MCF 10A (cell line): Measurements from ENCODE around the gene CDC42SE1. TPM values are rescaled to one million over a fixed set of nuclear protein-coding genes. Genes with fewer than 3 reads are reported as not detected.

Source experiments
- BruUV-seq: library from RNA; stranded (reverse); fragments of 400-500 nt; replicated peaks from 2 replicates; lab custom pipeline; 2021; lab: Mats Ljungman, UMichigan
- CTCF ChIA-PET: fragments of 300-600 bp; sonication (Branson Sonifier 250); formaldehyde crosslinking; extraction: SDS; loops from one replicate; lab custom pipeline; 2021; ENCODE audit warnings: antibody characterized with exemption, inconsistent platforms; lab: Yijun Ruan, JAX
- POLR2A ChIA-PET: fragments of 300-600, 350-650 bp; sonication (Branson Sonifier 250); formaldehyde crosslinking; extraction: SDS; loops from one replicate; lab custom pipeline; 2020; ENCODE audit warnings: antibody characterized with exemption, inconsistent platforms; lab: Yijun Ruan, JAX
- DNase-seq: peaks from one replicate; pipeline ENCODE4 v3.0.0-alpha.2; 2018; ENCODE audit not compliant: unreplicated experiment
- H3K27ac Mint-ChIP-seq: one replicate; pipeline ENCODE4 v1.8.0; 2022; ENCODE audit warnings: mild to moderate bottlenecking, low read depth, mixed read lengths; ENCODE audit not compliant: unreplicated experiment
- H3K27me3 Mint-ChIP-seq: one replicate; pipeline ENCODE4 v1.8.0; 2022; ENCODE audit warnings: mixed read lengths; ENCODE audit not compliant: insufficient read depth, unreplicated experiment
- H3K36me3 Mint-ChIP-seq: one replicate; pipeline ENCODE4 v1.8.0; 2022; ENCODE audit warnings: mild to moderate bottlenecking, moderate library complexity, mixed read lengths; ENCODE audit not compliant: insufficient read depth, unreplicated experiment
- H3K4me1 Mint-ChIP-seq: one replicate; pipeline ENCODE4 v1.8.0; 2022; ENCODE audit warnings: mixed read lengths; ENCODE audit not compliant: insufficient read depth, unreplicated experiment
- H3K4me3 Mint-ChIP-seq: one replicate; pipeline ENCODE4 v1.8.0; 2022; ENCODE audit warnings: mild to moderate bottlenecking, moderate library complexity, mixed read lengths; ENCODE audit not compliant: unreplicated experiment
- H3K9me3 Mint-ChIP-seq: one replicate; pipeline ENCODE4 v1.8.0; 2022; ENCODE audit warnings: mixed read lengths; ENCODE audit not compliant: unreplicated experiment
- intact Hi-C: fragments of 100-400 bp; cut with micrococcal nuclease; formaldehyde crosslinking; loops from 2 replicates; pipeline ENCODE4 v1.14.1; 2022
- total RNA-seq: library from RNA; stranded (reverse); gene quantifications from 2 replicates; pipeline ENCODE4 v1.2.3, GENCODE V29; 2022
- TF ChIP-seq, protein P1 (sequence below): fragments of 200-600 bp; IDR thresholded peaks from one replicate; pipeline ENCODE4 v1.8.0; 2022; ENCODE audit warnings: antibody characterized with exemption, mild to moderate bottlenecking; ENCODE audit not compliant: unreplicated experiment

CDC42SE1 gene
- total RNA-seq, 1 experiment from 2014 or later: 139 TPM

DNA sequence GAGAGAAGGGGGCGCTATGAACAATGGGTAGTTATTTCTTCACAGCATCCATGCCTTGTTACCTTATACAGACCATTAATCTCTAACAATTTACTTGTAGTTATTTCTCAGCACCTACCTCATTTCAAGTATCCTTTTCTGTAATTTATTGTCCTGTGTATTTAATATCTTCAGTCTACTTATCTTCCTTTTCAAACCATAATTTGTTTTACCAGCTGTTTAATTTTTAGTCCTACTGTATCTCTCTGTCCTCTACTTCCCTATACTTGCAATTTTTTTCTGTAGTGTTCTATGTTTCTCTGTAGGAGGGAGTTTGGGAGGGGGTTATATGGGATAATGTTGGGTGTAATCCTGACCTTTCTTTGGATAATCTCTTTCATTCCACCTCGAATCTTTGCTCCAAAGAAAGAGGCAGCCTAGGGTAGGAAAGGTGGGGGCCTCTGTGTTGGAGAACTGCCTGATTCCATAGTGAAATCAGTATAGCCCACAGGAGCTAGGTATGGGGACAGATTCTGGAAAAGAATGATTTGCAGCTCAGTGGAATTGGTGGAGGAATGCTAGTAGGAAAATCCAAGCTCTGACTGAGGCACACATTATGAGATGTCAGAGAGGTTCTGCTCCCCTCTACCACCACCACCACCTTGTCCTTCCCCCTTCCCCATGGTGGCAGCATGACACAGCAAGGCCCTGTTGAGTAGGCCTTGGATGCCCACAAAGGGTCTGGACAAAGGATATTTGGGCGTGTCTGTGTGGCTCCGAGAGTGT, 1.4 kb upstream of the CDC42SE1 start:
- Mint-ChIP-seq H3K4me3 (peak overlapping the region; percentile 82), H3K4me1 (peaks cover 50% of the 10 kb centered on the region), H3K9me3 (no peaks in the 10 kb centered on the region), H3K36me3 (peaks cover 18% of the 10 kb centered on the region), H3K27me3 (no peaks in the 10 kb centered on the region), H3K27ac (no peak overlapping the region)
- intact Hi-C loops: loop anchor here (5.0 kb wide), 1 partner anchor 499 kb away; no protein-coding TSS in a partner anchor
- TF ChIP-seq, protein P1, sequence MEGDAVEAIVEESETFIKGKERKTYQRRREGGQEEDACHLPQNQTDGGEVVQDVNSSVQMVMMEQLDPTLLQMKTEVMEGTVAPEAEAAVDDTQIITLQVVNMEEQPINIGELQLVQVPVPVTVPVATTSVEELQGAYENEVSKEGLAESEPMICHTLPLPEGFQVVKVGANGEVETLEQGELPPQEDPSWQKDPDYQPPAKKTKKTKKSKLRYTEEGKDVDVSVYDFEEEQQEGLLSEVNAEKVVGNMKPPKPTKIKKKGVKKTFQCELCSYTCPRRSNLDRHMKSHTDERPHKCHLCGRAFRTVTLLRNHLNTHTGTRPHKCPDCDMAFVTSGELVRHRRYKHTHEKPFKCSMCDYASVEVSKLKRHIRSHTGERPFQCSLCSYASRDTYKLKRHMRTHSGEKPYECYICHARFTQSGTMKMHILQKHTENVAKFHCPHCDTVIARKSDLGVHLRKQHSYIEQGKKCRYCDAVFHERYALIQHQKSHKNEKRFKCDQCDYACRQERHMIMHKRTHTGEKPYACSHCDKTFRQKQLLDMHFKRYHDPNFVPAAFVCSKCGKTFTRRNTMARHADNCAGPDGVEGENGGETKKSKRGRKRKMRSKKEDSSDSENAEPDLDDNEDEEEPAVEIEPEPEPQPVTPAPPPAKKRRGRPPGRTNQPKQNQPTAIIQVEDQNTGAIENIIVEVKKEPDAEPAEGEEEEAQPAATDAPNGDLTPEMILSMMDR: no peak
- no peak for DNase-seq
- ChIA-PET CTCF (interaction anchor here (0.6 to 3.0 kb wide), 12 partner anchors 9 to 196 kb away, joined by 3 to 18 read pairs (median 4); partner anchors contain the start of genes GABPB2 and MINDY1), POLR2A (interaction anchor here (0.6 to 9.4 kb wide), 9 partner anchors 11 to 479 kb away, joined by 3 to 90 read pairs (median 4); partner anchors contain the start of genes C1orf56, GABPB2, MINDY1 and PIP5K1A)
- no TSS peak for BruUV-seq

DNA sequence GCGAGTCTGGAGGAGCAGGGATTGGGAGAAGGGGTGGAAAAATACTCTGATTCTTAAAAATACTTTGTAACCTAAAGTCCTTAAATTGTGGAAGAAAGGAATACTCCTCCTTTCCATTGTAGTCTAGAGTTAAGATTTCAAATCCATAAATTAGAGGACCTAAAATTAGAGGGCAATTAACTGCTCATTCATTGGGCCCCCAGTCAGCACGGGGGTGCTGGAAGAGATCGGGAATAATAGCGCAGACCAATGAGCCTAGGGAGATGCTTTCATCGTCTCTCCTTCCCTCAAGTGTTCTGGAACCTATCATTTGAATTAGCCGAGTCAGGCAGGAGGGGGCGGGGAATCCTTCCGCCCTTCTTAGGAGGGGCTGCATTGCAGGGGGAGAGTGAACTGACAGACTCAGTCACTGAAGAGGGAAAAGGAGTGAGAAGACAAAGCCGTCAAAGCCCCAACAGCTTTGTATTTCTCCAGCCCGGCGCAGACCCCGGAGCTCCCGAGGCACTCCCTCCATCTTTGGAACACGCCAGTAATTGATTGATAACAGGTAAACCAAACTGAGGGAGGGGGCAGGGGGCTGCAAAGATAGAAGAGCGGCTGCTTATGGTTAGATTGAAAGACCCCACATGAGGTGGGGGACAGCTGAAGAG, 710 bp upstream of the CDC42SE1 start, which contains the start of gene MLLT11:
MLLT11 (plus strand) TSS at position 391 of the 650 bp plus-strand sequence. CDS start 6,828 bp downstream, outside the sequence.
- TSS peak; percentile 19 for BruUV-seq
- DNase-seq: peak; percentile 61
- Mint-ChIP-seq H3K36me3 (peaks cover 25% of the 10 kb centered on the region), H3K27me3 (no peaks in the 10 kb centered on the region), H3K4me1 (peaks cover 57% of the 10 kb centered on the region), H3K27ac (peak within 1 kb of the TSS; percentile 92), H3K9me3 (no peaks in the 10 kb centered on the region), H3K4me3 (peak within 1 kb of the TSS; percentile 82)
- intact Hi-C loops: loop anchor here (5.0 kb wide), 1 partner anchor 498 kb away; no protein-coding TSS in a partner anchor
- ChIA-PET POLR2A (interaction anchor here (0.6 to 9.4 kb wide), 13 partner anchors 11 to 739 kb away, joined by 3 to 90 read pairs (median 5); partner anchors contain the start of genes BNIPL, C1orf56, GABPB2 and MINDY1), CTCF (interaction anchor here (0.5 to 3.0 kb wide), 15 partner anchors 10 to 1112 kb away, joined by 3 to 18 read pairs (median 3); partner anchors contain the start of genes CTSK, GABPB2 and MINDY1)
- TF ChIP-seq, protein P1: no peak

DNA sequence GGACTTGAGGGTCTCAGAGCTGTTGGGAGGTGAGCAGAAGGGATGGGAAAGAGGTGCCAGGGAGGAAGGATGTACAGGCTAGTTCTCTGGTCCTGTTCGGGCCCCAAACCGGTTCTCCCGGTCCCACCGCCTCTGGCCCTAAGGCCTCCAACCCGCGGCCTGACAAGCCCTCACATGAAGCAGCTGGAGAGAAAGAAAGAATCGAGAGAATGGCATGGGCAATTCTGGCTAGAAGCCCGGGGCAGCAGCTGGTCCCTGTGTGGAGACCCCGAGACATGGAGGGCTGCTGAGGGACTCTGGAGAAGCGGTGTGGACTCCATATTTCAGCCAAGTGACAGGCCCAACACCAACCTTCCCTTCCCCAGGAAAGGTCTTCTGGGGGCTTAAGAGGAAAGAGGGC, 730 bp downstream of the CDC42SE1 start:
- Mint-ChIP-seq H3K9me3 (no peaks in the 10 kb centered on the region), H3K4me1 (peaks cover 61% of the 10 kb centered on the region), H3K27me3 (no peaks in the 10 kb centered on the region), H3K36me3 (peaks cover 30% of the 10 kb centered on the region), H3K27ac (peak overlapping the region; percentile 92), H3K4me3 (peak overlapping the region; percentile 82)
- ChIA-PET POLR2A (interaction anchor here (0.6 to 9.4 kb wide), 18 partner anchors 9 to 193 kb away, joined by 3 to 90 read pairs (median 5); partner anchors contain the start of genes BNIPL, C1orf56, GABPB2 and MINDY1), CTCF (interaction anchor here (0.6 to 3.0 kb wide), 18 partner anchors 8 to 633 kb away, joined by 3 to 18 read pairs (median 4); partner anchors contain the start of genes C1orf56, GABPB2 and MINDY1)
- DNase-seq: peak; percentile 42
- intact Hi-C loops: loop anchor here (1.0 to 5.0 kb wide), 3 partner anchors 13 to 51 kb away; partner anchors contain the start of genes MINDY1 and PRUNE1
- TF ChIP-seq, protein P1: no peak
- no TSS peak for BruUV-seq
